Islet precursor cell (in vitro differentiated cells): ENCODE measurements around the gene UTRN.
A peak's percentile ranks its signal among the peaks of the same experiment; 100 is the strongest.

ENCODE experiments used
- DNase-seq: peaks from one replicate; pipeline ENCODE4 v3.0.0-alpha.2; 2018

UTRN gene

DNA sequence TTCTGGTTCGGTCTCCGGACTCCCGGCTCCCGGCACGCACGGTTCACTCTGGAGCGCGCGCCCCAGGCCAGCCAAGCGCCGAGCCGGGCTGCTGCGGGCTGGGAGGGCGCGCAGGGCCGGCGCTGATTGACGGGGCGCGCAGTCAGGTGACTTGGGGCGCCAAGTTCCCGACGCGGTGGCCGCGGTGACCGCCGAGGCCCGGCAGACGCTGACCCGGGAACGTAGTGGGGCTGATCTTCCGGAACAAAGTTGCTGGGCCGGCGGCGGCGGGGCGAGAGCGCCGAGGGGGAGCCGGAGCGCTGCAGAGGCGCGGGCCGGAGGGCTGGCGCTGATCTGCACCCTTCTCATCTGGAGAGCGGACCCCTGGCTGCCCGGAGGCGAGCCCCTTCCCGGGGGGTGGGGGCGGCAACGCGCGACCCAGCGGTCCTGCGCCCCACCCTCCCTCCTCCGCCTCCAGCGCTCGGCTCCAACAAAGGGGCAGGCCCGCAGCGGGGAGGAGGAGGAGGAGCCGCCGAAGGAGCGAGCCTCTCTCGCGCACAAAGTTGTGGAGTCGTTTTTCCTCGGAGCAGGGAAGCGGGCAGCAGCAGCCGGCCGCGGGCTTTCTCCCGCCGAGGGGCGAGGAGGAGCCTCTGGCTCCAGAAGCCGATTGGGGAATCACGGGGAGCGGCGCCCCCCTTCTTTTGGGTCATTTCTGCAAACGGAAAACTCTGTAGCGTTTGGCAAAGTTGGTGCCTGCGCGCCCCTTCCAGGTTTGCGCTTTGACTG, at the start of gene UTRN:
Gene UTRN (plus strand): TSS at position 553 of the 765 bp plus-strand sequence. CDS start 6,494 bp downstream, outside the sequence.
- DNase-seq: peak; percentile 95

DNA sequence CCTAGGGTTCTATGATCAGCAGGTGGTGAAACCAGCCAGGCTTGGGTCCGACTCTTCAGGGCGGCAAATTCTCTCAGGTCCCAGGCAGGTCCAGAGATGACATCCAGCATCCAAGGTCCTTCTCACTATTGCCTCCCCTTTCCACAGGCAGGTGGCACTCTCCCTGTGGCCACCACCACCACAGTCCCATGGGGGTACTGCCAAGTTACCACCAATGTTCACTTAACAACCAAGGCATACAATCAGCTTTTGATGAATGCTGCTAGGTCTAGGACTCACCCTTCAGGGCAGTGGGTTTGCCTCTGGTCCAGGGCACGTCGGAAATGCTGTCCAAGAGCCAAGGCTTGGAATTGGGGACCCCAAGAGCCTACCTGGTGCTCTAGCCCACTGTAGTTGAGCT, 40.4 kb upstream of the UTRN start:
- no peak for DNase-seq

DNA sequence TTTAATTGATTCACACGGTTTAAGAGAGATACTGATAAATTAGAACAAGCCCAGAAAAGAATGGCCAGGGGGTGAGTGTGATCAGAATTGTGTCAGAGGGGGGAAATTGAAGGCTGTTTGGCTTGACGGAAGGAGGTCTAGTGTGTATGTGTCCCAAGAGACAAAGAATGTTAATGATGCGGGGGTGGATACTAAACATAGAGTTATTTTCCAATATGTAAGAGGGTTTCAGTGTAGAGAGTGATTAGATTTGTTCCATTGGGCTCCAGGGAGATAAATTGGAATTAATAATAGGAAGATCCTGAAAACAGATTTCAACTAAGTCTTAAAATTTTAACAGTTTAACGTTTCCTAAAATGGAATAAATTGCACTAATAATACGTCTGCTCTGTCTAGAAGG, 38.1 kb upstream of the UTRN start:
- DNase-seq: no peak

DNA sequence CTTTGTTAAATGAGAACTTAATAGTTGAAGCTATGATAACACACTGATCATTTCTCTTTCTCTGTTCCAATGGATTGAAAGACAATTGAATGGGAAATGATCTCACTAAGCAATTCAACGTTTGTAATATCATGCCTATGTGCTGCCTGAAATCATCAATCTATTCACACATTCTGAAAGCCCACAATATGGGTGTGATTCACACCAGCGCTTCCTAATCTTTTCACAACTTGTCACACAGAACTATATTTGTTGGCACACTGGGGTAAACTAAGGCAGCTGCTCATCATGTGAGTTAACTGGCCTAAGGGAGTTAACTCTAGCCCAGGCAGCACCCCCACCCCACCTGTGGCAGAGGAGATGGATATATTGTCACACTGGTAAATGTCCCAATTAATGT, 37.1 kb upstream of the UTRN start:
- no peak for DNase-seq

DNA sequence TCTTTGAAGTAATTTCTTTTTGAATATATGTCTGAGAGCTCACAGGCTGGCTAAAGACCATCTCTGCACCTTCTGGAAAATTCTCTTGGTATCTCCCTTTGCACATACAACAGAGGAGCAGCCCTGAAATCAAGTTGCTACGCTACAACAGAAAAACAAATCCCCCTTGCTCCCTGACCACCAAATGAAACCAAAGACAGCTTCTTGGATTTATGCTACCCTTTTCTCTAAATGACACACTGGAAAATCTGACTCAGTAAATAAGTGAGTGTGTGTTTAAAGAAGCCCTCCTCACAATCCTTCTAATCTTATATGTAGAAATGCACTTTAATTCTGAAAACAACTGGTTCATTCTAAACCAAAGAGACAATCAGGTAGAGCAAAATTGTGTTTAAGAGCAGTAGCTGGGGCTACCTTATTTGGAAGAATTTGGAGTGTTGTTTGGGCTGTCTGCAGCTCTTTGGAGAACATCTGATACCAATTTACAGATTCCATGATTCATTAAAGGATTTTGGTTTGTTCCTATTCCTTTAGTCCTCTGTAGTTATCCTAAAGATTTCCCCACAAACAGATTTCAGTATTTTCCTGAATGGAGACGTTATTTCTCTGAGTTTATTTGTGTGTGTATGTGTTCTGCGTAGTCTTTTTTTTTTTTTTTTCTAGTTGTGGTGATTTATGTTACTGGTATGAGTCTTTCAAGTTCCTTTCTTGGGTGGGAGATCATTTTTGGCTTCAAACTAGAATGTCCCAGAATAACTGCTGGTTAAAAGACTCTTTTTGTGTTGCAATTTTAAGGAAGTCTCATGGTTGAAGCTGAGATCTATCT, 36.4 kb upstream of the UTRN start:
- no peak for DNase-seq

DNA sequence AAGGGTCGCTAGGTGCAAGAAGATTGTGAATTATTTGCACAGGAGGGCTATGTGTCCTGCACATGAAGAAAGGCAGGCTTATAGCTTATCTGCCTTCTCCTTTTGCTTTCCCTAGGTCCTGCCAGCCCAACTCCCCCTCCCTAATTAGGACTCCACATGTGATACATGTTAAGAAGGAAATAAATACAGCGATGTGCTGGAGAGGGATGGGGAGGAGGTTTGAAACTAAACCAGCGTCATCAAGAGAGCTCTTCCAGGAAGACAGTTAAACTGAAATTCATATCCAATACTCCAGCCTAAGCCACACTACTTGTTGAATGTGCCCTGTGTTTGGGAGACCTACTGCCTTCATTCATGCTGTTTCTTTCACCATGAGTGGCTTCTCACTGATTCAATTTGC, 34.9 kb upstream of the UTRN start:
- DNase-seq: no peak

DNA sequence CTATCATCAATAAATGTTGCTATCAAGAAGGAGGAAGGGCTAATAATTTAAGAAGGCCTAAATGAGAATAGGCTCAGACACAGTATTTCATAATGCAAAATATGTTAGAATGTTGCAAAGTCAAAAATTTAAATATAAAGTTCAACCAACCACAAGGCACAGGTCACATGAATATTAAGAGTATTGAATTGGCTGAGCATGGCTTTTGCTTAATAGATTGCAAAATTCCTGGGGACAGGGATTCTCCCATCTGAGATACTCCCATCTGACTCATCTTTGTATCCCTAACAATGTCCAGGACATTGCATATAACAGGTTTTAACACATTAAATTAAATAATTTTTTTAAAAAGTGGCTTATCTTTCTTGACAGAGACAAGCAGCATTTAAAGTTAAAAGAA, 32.9 kb upstream of the UTRN start:
- DNase-seq: no peak

DNA sequence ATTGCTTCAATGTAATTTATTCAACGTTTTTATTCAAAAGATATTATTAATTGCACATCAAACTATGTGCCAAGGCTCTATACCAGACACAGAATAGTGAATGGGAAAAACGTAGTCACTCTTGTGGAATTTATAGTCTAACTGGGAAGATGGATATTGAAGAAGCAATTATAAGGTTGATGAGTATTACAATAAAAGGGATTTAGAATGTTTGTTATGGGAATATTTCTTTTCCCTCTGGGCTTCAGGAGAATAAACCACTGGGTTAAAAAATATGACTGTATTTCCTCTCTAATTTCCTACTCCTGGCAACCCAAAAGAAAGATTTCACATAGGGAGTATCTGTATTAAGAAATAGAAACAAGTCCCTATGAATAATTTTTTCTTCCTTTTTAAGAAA, 25.1 kb upstream of the UTRN start:
- DNase-seq: no peak

DNA sequence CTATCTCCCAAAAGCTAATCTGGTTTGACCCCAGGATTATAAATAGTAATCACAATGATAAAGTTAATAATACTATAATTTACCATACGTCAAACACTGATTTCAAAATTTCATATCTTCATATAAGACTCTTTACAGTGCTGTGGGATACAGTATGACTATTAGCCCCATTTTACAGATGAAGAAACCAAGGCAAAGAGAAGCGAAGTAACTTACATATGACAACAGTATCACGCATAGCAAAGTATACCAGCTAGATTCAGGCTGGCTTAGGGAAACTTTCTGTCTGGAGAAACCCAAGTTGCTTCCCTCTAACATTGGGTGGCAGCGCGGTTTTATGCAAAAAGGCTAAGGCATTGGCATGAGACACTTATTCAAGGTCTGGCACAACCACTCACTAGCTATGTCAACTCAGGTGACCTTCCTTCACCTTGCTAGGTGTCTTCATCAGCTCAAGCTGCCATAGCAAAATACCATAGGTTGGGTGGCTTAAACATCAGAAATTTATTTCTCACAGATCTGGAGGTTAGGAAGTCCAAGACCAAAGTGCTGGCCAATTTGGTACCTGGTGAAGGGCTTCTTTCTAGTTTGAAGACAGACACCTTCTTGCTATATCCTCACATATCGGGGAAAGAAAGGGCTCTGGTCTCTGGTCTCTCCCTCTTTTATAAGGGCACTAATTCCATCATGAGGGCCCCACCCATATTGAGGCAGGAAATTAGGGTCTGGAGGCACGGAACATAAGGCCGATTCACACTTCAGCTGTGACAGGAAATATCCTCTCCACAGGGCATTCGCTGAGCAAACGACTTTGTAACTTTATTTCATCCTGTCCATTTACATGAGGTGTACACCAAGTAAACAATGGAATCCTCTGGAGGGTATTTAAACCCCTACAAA, 22.4 kb upstream of the UTRN start:
- no peak for DNase-seq

DNA sequence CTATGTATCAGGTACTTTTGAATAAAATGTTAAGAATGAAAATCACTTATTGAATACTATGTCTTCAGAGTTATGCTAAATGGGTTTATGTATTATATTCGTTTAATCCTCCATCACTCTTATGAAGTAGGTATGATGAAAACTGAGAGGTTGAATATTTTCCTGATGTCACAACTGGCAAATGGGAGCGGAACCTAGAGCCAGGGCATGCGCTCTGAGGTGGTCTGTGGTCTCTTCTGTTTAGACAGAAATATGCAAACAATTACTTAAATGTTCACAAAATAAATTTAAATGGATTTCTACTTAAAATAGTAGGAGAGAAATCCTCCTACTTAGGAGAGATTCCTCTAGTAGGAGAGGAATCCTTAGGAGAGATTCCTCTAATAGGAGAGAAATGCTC, 21.3 kb upstream of the UTRN start:
- no peak for DNase-seq

DNA sequence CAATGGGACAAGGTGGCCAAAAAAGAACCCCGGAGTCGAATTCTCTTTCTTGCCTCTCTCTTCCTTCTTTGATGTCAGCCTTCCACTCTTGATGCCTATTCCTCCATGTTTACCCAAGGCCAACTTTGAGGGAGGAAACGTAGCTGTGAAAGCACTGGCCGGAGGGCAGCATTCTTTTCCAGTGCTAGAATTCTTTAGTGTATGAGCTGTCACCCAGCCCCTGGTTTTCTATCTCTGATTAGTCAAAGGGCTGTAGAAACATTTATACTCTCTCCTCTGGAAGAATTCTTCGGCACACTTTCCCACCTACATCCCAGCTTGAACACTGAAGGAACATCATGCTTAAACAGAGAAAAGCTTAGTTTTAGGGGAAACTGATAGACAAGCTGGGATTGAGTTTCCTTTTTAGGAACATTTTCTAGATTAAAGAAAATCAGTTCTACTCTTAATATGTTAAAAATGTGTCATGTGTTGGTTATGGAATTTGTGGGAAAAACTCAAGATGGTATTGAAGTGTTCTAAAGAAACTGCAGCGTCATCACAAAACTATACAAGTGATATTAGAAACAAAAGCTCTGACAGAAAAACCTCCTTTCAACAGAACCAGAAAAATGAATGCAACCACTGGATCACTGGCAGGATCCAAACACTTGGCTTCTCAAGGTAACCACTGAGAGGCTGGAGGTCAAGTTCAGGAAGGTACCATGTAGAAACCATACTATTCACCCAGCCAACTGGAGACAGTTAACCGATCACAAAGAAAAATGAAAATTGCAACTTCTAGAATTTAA, 20.7 kb upstream of the UTRN start:
- peak; percentile 96 for DNase-seq

DNA sequence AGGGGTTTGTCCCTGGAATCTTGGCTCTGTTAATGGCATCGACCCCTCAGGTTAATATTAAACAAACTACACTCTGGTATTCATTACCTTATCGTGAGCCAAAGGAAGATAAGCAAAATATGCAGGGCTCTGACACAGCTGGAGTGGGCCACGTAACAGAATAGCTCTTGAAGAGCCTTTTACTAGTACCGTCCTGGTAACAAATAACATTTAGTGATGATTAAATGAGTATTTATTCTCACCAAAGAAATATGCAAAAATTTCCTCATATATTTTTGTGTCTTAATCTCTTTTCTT, 20.1 kb upstream of the UTRN start:
- DNase-seq: no peak

DNA sequence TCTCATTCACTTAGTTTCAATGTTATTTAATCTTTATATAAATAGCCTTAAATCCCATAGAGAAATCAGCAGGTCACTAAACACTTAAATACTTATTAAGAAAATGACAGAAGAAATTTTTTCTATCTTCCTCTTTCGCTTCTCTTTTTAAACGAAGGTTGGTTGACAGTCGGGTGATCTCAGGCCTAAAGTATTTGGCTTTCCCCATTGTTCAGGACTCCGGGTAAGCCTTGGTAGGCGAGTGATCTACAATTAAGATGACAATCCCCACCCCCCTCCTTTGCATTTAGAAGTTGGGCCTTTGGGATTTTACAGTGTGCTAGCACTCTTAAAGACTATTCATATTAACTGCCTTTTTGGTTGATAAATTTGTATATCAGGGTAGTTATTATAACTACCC, 19.7 kb upstream of the UTRN start:
- peak; percentile 86 for DNase-seq

DNA sequence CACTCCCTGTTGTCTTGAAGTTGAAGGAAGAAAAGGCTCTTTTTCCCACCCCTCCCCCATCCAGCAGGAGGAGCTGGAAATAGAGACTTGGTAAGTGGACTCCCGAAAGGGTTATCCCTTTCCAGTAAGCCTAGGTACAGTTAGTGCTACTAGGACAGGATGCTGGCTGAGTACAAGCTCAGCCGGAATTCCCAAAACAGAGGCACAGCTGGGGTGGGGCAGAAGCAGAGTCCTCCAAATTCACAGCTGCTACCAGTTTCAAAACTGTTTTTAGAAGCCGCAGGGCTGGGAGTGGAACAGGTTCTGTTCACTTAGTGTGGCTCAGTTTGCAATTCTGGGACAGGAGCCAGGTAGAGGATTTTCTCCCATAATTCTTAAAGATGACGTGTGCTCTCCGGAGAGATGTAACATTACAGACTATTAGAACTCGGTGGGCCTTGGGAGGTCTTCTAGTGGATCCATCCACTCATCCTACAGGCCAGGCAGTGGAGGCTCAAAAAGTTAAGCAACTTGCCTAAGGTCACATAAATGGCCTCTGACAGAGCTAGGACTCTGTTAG, 19.0 kb upstream of the UTRN start:
- peak; percentile 88 for DNase-seq

DNA sequence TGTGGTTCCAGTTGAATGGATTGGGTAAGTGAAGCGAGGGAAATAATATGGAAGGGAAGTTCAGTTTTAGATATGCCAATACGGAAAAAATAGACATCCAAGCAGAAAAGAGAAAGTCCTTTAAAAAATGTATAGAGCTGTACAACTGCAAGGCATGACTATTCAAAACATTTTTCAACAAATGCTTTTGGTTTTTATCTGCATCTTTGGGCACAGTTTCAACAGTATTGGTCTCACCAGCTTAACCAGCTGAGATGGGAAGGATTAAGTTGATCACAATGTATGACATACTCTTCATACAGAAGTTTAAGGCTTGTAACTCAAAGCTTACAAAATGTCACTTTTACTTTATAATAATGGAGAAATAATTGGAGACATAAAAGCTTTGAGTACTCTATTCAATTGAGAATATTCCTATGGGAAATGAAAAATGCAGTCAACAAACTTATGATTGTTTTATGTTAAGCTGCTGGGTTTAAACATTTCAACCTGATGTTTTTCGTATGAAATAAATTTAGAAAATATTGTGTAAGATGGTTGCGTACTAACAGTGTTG, 16.3 kb upstream of the UTRN start:
- DNase-seq: no peak

DNA sequence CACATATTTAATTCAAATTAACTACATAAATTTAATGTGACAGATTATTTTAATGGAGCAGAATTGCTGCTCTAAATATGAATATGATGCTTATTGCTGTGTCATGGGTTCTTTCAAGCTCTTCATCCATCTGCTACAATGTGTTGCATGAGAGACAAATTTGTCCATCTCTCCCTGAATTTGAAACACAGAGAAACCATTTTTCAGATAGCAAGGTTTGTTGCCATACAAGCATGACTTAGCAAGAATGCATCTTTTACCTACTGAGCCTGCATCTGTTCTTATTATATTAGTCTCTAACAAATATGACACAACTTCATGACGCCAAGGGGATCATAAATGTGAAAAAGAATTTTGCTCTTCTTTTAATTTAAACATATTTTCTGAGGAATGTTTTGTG, 8.0 kb upstream of the UTRN start:
- DNase-seq: no peak

DNA sequence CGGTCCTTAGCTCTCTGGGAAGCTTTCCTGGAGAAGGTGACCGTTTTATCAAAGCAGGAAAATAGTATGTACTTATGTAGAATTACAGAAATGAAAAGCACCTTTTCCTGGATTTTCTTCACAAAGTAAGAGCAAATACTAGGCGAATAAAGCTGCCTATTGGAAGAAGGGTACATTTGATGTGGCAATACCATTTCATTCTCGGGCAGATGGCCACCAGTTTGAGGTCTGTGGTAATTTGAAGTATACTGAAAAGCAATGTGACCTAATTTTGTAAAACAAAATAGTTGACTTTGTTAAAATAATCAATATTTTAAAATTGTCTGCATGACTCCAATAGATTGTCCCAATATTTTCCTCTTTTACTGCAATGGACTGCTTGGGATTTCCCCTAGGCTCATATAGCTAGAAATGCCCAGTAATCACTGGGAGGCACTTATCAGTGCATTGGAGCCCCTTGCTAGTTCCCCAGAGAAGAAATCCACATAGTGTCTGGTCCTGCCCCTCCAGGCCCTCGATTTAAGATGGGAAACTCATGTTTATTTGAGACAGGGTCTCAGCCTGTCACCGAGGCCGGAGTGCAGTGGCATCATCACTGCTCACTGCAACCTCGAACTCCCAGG, 7.4 kb upstream of the UTRN start:
- DNase-seq: no peak

DNA sequence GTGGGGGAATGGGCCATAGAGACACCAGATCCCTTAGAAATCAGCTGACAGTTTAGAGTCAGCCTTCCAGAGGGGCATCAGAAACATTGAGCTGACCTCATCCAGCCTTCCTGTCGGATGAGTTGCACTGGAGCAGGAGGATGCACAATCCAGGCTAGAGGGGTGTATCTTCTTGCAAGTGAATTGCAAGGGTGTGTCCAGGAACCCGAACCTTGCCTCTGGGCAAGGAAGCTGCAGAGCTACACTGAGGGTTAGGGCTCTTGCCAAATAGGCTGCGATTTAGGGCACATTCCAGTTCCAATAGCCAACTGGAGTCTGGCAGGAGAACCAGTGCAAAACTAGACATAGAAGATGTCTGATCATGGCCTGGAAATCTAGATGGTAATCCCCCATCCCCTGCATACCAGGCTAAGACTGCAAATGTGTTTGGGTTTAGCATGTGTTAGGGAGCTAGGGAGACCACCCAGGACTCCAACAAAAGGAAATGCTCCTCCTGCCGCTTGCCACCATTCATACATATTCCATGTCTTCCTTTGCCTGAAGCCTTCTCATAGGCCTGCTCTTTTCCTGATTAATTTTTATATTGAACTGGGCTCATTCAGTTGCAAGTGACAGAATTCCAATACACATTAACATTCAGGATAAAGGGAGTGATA, 6.3 kb upstream of the UTRN start:
- peak; percentile 81 for DNase-seq

DNA sequence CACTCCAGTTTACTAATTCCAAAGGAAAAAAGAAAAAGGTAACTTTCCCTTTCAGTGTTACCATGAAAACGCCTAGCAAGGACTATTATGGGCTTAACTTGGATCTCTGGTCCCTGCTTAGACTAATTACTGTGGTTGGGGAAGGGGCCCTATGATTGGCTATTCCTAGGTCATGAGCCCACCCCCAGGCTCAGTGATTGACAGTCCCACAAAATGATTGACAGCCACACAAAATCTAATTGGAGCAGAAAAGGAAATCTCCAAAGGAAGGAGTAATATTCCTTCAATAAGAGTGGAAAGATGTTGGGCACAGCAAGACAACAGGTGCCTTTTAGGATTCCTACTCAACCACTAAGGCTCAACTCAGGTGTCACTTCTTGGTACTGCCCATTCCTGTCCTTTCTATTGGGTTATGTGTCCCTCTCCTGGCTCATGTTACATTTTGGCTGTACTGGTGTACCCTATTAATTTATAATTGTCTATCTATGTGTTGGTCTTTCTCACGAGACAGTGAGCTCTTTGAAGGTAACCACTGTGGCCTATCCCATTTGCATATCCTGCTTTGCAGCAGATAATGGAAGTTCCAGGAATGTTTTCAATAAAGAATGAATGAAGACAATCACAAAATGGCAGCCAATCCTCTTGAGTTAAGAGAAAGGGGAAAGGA, 5.5 kb upstream of the UTRN start:
- DNase-seq: no peak
